ENCODE data around the gene ATP1A4.
A peak's percentile ranks its signal among the peaks of the same experiment; 100 is the strongest.

Gene ATP1A4

DNA sequence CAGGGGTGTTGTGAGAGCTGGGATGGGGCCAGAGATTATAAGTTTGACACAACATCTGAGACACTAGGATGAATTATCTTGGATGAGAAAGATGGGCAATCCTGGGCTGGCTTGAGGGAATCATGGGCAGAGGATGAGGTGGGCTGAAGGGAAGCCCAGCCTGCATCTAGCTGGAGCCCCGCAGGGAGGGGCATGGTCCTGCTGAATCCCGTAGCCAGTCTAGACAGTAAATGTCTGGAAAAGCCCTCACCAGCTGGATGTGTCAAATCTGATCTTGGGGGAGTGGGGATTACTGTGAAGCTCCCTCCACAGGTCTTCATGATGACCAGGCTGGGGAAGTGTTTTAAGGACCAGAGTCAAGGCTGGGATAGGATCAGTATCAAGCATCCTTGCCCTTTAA, 35.3 kb downstream of the ATP1A4 start:
- TF ChIP-seq, protein P1, sequence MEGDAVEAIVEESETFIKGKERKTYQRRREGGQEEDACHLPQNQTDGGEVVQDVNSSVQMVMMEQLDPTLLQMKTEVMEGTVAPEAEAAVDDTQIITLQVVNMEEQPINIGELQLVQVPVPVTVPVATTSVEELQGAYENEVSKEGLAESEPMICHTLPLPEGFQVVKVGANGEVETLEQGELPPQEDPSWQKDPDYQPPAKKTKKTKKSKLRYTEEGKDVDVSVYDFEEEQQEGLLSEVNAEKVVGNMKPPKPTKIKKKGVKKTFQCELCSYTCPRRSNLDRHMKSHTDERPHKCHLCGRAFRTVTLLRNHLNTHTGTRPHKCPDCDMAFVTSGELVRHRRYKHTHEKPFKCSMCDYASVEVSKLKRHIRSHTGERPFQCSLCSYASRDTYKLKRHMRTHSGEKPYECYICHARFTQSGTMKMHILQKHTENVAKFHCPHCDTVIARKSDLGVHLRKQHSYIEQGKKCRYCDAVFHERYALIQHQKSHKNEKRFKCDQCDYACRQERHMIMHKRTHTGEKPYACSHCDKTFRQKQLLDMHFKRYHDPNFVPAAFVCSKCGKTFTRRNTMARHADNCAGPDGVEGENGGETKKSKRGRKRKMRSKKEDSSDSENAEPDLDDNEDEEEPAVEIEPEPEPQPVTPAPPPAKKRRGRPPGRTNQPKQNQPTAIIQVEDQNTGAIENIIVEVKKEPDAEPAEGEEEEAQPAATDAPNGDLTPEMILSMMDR (IDR thresholded peaks at IDR 0.05; ENCODE audit: low read depth, low read length): no peak
- DNase-seq (ENCODE audit: extremely low read depth, low read depth): no peak

DNA sequence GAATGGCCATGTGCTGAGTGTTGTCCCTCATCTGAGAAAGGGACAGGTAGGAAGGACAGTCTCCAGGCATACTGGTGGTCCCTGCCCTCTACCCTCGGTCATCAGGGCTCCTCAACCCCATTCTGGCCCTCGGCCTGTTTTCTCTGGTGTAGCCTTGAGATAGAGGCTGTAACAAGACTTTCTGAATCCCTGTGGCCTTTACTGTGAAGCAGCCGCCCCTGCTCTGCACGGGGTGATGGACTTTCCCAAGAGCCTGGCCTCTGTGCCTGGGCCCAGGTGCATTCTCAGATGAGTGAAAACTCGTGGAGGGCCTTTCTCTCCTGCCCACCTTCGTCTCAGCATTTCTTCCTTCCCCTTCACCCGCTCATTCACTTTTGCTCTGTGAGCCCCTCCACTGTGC, 36.0 kb downstream of the ATP1A4 start:
- TF ChIP-seq, protein P1 (IDR thresholded peaks at IDR 0.05; ENCODE audit: low read depth, low read length): no peak
- no peak for DNase-seq (ENCODE audit: extremely low read depth, low read depth)

DNA sequence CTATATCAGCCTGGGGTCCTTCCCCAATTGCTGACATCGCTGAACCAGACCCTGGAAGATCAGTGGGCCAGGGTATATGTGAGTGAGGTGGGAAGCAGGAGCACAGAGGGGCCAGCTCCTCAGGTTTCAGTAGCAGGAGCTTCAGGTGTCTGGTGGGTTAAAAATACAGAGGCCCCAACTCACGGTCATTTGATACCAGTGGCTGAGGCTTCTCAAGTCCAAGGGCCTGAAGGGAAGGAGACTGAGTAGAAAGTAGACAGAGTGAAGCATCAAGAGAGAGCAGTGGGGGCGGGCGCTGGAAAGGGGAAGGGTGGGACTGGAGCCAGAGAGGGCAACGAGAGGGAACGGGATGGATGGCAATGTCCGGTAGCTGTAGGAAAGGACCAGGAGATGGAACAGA, 36.9 kb downstream of the ATP1A4 start:
- no peak for DNase-seq (ENCODE audit: extremely low read depth, low read depth)
- TF ChIP-seq, protein P1 (IDR thresholded peaks at IDR 0.05; ENCODE audit: low read depth, low read length): no peak

DNA sequence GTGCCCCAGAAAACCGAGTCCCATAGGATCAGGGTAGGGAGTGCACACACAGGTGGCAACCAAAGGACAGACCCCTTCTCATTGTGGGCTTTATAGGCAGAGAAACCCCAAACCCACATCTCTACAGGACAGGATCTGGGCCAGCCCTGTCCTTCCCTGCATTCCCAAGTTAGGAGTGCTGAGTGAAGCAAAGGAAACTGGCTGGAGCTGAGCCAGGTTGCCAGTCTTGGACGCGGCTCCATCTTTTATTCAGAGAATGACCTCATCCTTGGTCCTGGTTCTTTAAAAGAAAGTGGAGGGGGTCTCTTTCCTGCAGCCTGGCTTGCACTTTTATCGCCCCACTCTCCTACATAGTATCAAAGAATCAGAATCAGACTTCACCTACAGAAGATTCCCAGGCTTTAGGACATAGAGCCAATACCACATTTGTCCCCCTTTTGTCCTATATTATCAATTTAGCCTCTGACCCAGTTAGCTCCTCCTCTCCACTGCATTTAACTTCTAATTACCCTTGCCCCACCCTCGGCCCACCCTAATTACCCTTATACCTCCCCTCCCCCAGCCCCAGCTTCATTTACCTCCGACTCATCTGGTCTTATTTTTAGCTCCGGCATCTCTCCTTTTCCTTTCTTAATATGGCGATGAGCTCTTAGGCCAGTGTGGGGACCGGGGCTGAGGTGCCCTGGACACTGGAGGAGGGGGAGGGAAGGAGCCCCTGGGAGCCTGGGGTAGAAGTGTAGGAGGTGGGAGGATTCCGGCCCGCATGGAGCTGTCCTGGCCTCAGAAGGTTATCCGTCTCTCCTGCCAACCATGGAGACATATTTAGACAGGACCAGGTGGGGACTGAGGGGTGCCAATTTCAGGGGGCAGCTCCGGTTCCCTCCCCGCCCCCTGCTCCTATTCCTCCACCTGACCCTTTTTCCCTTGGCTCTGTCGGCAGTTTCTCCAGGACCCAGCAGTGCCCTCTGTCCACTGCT, 38.5 kb downstream of the ATP1A4 start, which contains the start of gene CASQ1:
Gene CASQ1, plus strand, starts transcription at position 927 of the 977 bp plus-strand sequence. CDS start 177 bp downstream, outside the sequence.
- DNase-seq (ENCODE audit: extremely low read depth, low read depth): no peak
- TF ChIP-seq, protein P1 (IDR thresholded peaks at IDR 0.05; ENCODE audit: low read depth, low read length): no peak

DNA sequence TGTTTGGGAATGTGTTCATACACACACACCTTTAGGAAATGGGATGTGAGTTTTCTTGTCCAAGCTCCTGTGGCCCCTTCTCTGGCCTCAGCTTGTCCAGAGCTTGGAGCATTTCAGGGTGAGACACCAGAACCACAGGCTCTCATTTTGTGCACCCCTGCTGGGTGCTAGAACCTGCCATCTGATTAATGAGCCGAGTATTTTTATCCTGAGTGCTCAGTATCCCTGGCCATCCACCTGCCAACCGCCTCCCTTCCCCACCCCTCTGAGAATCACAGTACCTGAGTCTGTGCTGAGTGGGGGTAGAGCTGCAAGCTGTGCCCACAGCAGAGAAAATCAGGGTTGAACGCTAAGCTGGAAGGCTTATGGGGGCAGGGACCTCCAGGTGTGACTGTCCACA, 40.4 kb downstream of the ATP1A4 start:
- TF ChIP-seq, protein P1 (IDR thresholded peaks at IDR 0.05; ENCODE audit: low read depth, low read length): no peak
- no peak for DNase-seq (ENCODE audit: extremely low read depth, low read depth)

DNA sequence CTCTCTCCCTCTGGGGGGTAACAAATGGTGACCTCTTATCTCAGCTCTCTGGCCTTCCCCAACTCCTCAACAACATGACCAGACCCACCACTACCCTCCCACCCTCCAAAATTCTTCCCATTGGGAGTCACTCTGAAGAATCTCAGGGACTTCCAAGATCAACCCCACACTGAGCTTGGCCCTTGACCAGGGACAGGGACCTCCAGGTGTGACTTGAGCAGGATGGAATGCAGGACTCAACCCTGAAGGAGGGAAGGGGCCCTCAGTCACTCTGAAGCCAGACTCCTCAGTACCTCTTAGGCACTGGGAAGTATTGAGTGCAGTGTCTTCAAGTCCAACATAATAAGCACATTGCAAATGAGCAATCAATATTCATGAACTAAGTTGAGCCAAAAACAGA, 40.8 kb downstream of the ATP1A4 start:
- no peak for DNase-seq (ENCODE audit: extremely low read depth, low read depth)
- TF ChIP-seq, protein P1 (IDR thresholded peaks at IDR 0.05; ENCODE audit: low read depth, low read length): no peak

DNA sequence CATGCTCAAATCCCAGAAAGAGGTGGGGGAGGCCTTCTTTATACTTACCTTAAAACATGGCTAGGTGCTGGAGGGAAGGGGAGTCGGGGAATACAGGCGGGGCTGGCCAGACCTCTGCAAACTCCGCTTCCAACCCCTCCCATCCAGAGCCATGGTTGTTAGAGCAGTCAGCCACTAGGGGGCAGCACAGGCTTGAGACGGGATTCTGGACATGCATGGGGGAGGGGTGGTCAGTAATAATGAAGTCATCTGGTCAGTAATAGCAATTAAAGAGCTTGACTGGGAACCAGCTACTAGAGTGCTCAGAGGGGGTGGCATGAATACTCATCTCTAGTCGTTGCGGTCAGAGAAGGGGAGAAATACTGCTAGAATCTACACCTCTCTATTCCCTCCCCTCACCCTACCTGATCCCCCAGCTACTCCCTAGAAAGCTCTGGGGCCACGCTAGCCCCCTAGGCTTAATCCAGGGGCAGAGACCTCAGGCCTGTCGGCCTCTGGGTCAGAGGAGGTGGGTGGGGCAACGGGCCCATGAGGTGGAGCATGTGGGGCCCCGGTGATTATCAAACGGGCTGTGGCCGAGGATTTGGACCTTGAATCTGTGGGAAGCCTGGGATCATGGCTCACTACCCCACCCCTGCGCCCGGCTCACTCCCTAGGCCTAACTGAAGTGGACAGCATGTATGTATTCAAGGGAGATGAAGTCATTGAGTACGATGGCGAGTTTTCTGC, 41.9 kb downstream of the ATP1A4 start:
- TF ChIP-seq, protein P1 (IDR thresholded peaks at IDR 0.05; ENCODE audit: low read depth, low read length): peak; percentile 96
- peak; percentile 71 for DNase-seq (ENCODE audit: extremely low read depth, low read depth)
